Upper lobe of left lung (tissue), 4 donors: ENCODE measurements around the gene TOB1.

Experiments used
- EP300 ChIP-seq, 4 donors: sonication (generic); formaldehyde crosslinking; IDR thresholded peaks; one replicate each; pipeline ENCODE4 v1.5.1; 2017; ENCODE audit warnings: antibody characterized with exemption in 4 of 4, control low read depth in 2 of 4
- POLR2A ChIP-seq, 4 donors: fragments of 450-650 bp; IDR thresholded peaks; one replicate each; pipeline ENCODE4 v1.5.1; 2016 to 2017; ENCODE audit warnings: antibody characterized with exemption in 4 of 4, mild to moderate bottlenecking in 2 of 4
- TF ChIP-seq, protein P1 (sequence below), 6 experiments: fragments of 450-650 bp in 4 of 6; fragments of 200-600 bp in 2 of 6; sonication (generic) in 2 of 6; IDR thresholded peaks; one replicate each; pipeline ENCODE4 v1.5.1; 2016 to 2019; ENCODE audit warnings: antibody characterized with exemption in 6 of 6

DNA sequence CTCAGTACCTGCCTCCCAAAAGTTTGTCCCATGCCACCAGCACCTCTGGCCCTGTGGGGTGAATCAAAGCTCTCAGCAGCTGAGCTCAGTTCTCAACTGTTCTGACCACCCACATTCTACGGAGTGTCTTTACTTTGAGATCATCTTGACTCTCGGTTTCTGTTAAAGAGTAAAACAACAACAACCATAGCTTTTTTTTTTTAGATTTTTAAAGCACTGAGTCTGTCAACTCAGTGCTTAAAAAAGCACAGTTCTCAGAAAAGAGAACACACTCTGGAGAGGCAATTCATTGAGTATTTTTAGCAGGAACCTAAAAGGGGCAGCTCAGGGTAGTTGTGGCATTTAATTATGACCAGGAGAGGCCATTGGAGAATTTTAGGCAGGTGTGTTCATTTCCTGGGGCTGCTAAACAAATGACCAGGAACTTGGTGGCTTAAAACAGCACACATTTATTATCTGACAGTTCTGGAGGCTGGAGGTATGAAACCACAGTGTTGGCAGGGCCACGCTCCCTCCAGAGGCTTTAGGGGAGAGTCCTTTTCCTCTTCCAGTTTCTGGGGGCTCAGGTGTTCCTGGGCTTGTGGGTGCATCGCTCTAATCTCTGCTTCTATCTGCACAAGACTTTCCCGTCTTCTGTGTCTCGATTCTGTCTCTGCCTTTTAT, 37.5 kb downstream of the TOB1 start:
- TF ChIP-seq, protein P1, sequence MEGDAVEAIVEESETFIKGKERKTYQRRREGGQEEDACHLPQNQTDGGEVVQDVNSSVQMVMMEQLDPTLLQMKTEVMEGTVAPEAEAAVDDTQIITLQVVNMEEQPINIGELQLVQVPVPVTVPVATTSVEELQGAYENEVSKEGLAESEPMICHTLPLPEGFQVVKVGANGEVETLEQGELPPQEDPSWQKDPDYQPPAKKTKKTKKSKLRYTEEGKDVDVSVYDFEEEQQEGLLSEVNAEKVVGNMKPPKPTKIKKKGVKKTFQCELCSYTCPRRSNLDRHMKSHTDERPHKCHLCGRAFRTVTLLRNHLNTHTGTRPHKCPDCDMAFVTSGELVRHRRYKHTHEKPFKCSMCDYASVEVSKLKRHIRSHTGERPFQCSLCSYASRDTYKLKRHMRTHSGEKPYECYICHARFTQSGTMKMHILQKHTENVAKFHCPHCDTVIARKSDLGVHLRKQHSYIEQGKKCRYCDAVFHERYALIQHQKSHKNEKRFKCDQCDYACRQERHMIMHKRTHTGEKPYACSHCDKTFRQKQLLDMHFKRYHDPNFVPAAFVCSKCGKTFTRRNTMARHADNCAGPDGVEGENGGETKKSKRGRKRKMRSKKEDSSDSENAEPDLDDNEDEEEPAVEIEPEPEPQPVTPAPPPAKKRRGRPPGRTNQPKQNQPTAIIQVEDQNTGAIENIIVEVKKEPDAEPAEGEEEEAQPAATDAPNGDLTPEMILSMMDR (IDR thresholded peaks at IDR 0.05), result no peak
- no peak for TF ChIP-seq EP300 (IDR thresholded peaks at IDR 0.05)
- TF ChIP-seq POLR2A (IDR thresholded peaks at IDR 0.05), result no peak
